Peyer's patch (tissue), 4 donors: ENCODE results near the gene SYT11.

Experiments
- CTCF ChIP-seq, 6 experiments: fragments of 450-650 bp in 4 of 6; fragments of 200-600 bp in 2 of 6; sonication (generic) in 1 of 6; IDR thresholded peaks; one replicate each; pipeline ENCODE4 v1.5.1; 2017 to 2019; ENCODE audit warnings: antibody characterized with exemption in 6 of 6, mild to moderate bottlenecking in 3 of 6, moderate library complexity in 1 of 6
- POLR2A ChIP-seq, 2 donors: fragments of 450-650 bp; IDR thresholded peaks; one replicate each; pipeline ENCODE4 v1.5.1; 2017; ENCODE audit warnings: antibody characterized with exemption in 2 of 2, mild to moderate bottlenecking in 2 of 2, moderate library complexity in 2 of 2

- no peak for TF ChIP-seq CTCF (IDR thresholded peaks at IDR 0.05)
- TF ChIP-seq POLR2A (IDR thresholded peaks at IDR 0.05), result no peak
These were observed 25.0 kb upstream of the SYT11 start for GRCh38 chr1:155834296-155834926.
